K562 (cell line): Measurements from ENCODE around the gene SMAP2. TPM values are rescaled to one million over a fixed set of nuclear protein-coding genes. Genes with fewer than 3 reads are reported as not detected.

Source experiments
- ATF2 ChIP-seq: sonication (generic); formaldehyde crosslinking; IDR thresholded peaks from 2 replicates; pipeline ENCODE4 v1.8.1; 2022; ENCODE audit warnings: missing genetic modification reagents
- BCL6 ChIP-seq: fragments of 250-450 bp; sonication (Bioruptor Pico); IDR thresholded peaks from 2 replicates; pipeline ENCODE4 v1.4.0; 2020
- CBFA2T2 ChIP-seq: fragments of 450-650 bp; conservative IDR thresholded peaks from 2 replicates; pipeline ENCODE4 v1.6.1; 2017; ENCODE audit warnings: mild to moderate bottlenecking
- CREM ChIP-seq: IDR thresholded peaks from 2 replicates; pipeline ENCODE4 v1.6.1; 2014; ENCODE audit warnings: antibody characterized with exemption, low read depth
- ETV6 ChIP-seq, 3 experiments: fragments of 150-350 bp in 1 of 3; sonication (generic) in 1 of 3; formaldehyde crosslinking in 1 of 3; IDR thresholded peaks; 2 replicates each; pipeline versions ENCODE4 v1.6.1 to v1.8.0; 2014 to 2022; ENCODE audit warnings: borderline replicate concordance in 2 of 3, low read depth in 2 of 3, antibody characterized with exemption in 1 of 3, low read length in 1 of 3, mild to moderate bottlenecking in 1 of 3, missing genetic modification reagents in 1 of 3
- FOXP1 ChIP-seq: sonication (generic); formaldehyde crosslinking; IDR thresholded peaks from 2 replicates; pipeline ENCODE4 v1.8.0; 2022; ENCODE audit warnings: mild to moderate bottlenecking, missing genetic modification reagents
- HCFC1 ChIP-seq: IDR thresholded peaks from 2 replicates; pipeline ENCODE4 v1.6.1; 2012; ENCODE audit warnings: low read depth, low read length, improper control_type of control experiment
- HNRNPH1 ChIP-seq: fragments of 200-400 bp; formaldehyde crosslinking; optimal IDR thresholded peaks from 2 replicates; pipeline ENCODE3; 2017; ENCODE audit warnings: low read depth, mild to moderate bottlenecking, low read length, moderate library complexity
- MBD2 ChIP-seq: sonication (generic); IDR thresholded peaks from 2 replicates; pipeline ENCODE4 v1.6.1; 2016; ENCODE audit warnings: low read depth, borderline replicate concordance
- MYNN ChIP-seq, 2 experiments: sonication (generic); formaldehyde crosslinking in 1 of 2; IDR thresholded peaks; 2 replicates each; pipeline versions ENCODE4 v1.5.0 to v1.6.1; 2016 to 2020; ENCODE audit warnings: antibody characterized with exemption in 1 of 2, missing genetic modification reagents in 1 of 2
- NCOR1 ChIP-seq: fragments of 450-650 bp; IDR thresholded peaks from 2 replicates; pipeline ENCODE4 v1.6.1; 2016; ENCODE audit warnings: mild to moderate bottlenecking, moderate library complexity
- RBM25 ChIP-seq: fragments of 200-400 bp; formaldehyde crosslinking; IDR thresholded peaks from 2 replicates; pipeline ENCODE4 v1.6.1; 2018; ENCODE audit warnings: low read length, low read depth, moderate library complexity; ENCODE audit not compliant: severe bottlenecking
- RCOR1 ChIP-seq, 2 experiments: IDR thresholded peaks; 2 replicates each; pipeline ENCODE4 v1.6.1; 2012; ENCODE audit warnings: low read depth in 2 of 2, low read length in 2 of 2, borderline replicate concordance in 1 of 2, improper control_type of control experiment in 1 of 2
- TAF7 ChIP-seq: fragments of 450-650 bp; IDR thresholded peaks from 2 replicates; pipeline ENCODE4 v1.6.1; 2016; ENCODE audit warnings: missing genetic modification characterization, missing compliant biosample characterization
- TCFL5 ChIP-seq: fragments of 250-450 bp; sonication (Bioruptor Pico); conservative IDR thresholded peaks from 2 replicates; pipeline ENCODE4 v1.6.1; 2021; ENCODE audit warnings: mild to moderate bottlenecking, moderate library complexity, matching md5 sums
- THRB ChIP-seq: fragments of 450-650 bp; formaldehyde crosslinking; conservative IDR thresholded peaks from 2 replicates; pipeline ENCODE4 v1.4.0; 2022; ENCODE audit warnings: mild to moderate bottlenecking, missing genetic modification characterization
- ZBTB7A ChIP-seq: IDR thresholded peaks from 2 replicates; pipeline ENCODE4 v1.6.1; 2011; ENCODE audit warnings: low read depth, mild to moderate bottlenecking, low read length, moderate library complexity, borderline replicate concordance; ENCODE audit not compliant: control insufficient read depth
- ZNF12 ChIP-seq: sonication (generic); formaldehyde crosslinking; IDR thresholded peaks from 2 replicates; pipeline ENCODE4 v1.4.0; 2020; ENCODE audit warnings: mild to moderate bottlenecking, missing genetic modification reagents
- ZNF444 ChIP-seq: fragments of 250-450 bp; sonication (Bioruptor Pico); IDR thresholded peaks from 2 replicates; pipeline ENCODE4 v1.4.0; 2020; ENCODE audit warnings: mild to moderate bottlenecking, moderate library complexity
- ZNF445 ChIP-seq: fragments of 250-450 bp; sonication (Bioruptor Pico); IDR thresholded peaks from 2 replicates; pipeline ENCODE4 v1.4.0; 2020; ENCODE audit warnings: low read depth, mild to moderate bottlenecking, moderate library complexity
- ZNF79 ChIP-seq: fragments of 250-450 bp; sonication (Bioruptor Pico); IDR thresholded peaks from 2 replicates; pipeline ENCODE4 v1.4.0; 2020; ENCODE audit warnings: low read depth, mild to moderate bottlenecking, moderate library complexity
- ZZZ3 ChIP-seq: fragments of 450-650 bp; IDR thresholded peaks from 2 replicates; pipeline ENCODE4 v1.6.1; 2016; ENCODE audit warnings: antibody characterized with exemption, mild to moderate bottlenecking, moderate library complexity
- polyA plus RNA-seq, 8 experiments: library from polyadenylated mRNA; depleted of rRNA in 4 of 8; stranded (reverse) in 5 of 8; unstranded in 3 of 8; fragments of >200 nt; fragmentation: Nextera tagmentation in 2 of 8; fragmentation: Illumina TruSeq in 1 of 8; extraction: Ambion mirVana in 2 of 8; extraction: Trizol in 1 of 8; gene quantifications; 2 replicates each; pipeline versions ENCODE4 v1.2.1 to v1.2.3, GENCODE V29; 2011 to 2014; ENCODE audit warnings: inconsistent platforms in 1 of 8, missing spikeins in 1 of 8
- total RNA-seq, 7 experiments: library from RNA; depleted of rRNA in 6 of 7; stranded (reverse); fragments of >200 nt in 6 of 7; fragmentation: Illumina TruSeq in 2 of 7; extraction: Trizol in 2 of 7; gene quantifications; 2 replicates each; pipeline versions ENCODE4 v1.2.1 to v1.2.3, GENCODE V29; 2011 to 2021; ENCODE audit warnings: low replicate concordance in 1 of 7
- TF ChIP-seq, protein P1 (sequence below): fragments of 450-650 bp; IDR thresholded peaks from 2 replicates; pipeline ENCODE4 v1.6.1; 2018; ENCODE audit not compliant: partially characterized antibody

SMAP2 gene
- total and polyA plus RNA-seq, 9 of the 15 experiments (the other 6 are each of a cell fraction or from before 2014, with no cell fraction given) = 38.7 to 212 (median 94.1) TPM

- TF ChIP-seq ETV6 (IDR thresholded peaks at IDR 0.05; ENCODE audit: borderline replicate concordance in 1 of 2, low read depth in 2 of 2, low read length in 1 of 2) = no peak
- TF ChIP-seq ETV6 (CRISPR knock-in tag; IDR thresholded peaks at IDR 0.05; ENCODE audit: borderline replicate concordance) = no peak
- peak in 1 of 2 experiments; percentile 82; a peak in 2 of 4 replicates for TF ChIP-seq RCOR1 (IDR thresholded peaks at IDR 0.05; ENCODE audit: borderline replicate concordance in 1 of 2, low read depth in 2 of 2, low read length in 2 of 2)
- TF ChIP-seq, protein P1, sequence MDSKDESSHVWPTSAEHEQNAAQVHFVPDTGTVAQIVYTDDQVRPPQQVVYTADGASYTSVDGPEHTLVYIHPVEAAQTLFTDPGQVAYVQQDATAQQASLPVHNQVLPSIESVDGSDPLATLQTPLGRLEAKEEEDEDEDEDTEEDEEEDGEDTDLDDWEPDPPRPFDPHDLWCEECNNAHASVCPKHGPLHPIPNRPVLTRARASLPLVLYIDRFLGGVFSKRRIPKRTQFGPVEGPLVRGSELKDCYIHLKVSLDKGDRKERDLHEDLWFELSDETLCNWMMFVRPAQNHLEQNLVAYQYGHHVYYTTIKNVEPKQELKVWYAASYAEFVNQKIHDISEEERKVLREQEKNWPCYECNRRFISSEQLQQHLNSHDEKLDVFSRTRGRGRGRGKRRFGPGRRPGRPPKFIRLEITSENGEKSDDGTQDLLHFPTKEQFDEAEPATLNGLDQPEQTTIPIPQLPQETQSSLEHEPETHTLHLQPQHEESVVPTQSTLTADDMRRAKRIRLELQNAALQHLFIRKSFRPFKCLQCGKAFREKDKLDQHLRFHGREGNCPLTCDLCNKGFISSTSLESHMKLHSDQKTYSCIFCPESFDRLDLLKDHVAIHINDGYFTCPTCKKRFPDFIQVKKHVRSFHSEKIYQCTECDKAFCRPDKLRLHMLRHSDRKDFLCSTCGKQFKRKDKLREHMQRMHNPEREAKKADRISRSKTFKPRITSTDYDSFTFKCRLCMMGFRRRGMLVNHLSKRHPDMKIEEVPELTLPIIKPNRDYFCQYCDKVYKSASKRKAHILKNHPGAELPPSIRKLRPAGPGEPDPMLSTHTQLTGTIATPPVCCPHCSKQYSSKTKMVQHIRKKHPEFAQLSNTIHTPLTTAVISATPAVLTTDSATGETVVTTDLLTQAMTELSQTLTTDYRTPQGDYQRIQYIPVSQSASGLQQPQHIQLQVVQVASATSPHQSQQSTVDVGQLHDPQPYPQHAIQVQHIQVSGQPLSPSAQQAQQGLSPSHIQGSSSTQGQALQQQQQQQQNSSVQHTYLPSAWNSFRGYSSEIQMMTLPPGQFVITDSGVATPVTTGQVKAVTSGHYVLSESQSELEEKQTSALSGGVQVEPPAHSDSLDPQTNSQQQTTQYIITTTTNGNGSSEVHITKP = no peak
- TF ChIP-seq CREM = peak; percentile 70
- no peak for TF ChIP-seq HCFC1
- TF ChIP-seq TAF7 (tag) = no peak
- no peak for TF ChIP-seq BCL6 (CRISPR knock-in tag)
- TF ChIP-seq ZBTB7A = peak; percentile 21; the same call in 1 of the 2 replicates
- no peak for TF ChIP-seq ZZZ3
- no peak for TF ChIP-seq THRB (CRISPR knock-in tag)
- peak; percentile 98 for TF ChIP-seq MYNN (IDR thresholded peaks at IDR 0.05)
- peak; percentile 24; the same call in 1 of the 2 replicates for TF ChIP-seq MYNN (CRISPR knock-in tag; IDR thresholded peaks at IDR 0.05)
- no peak for TF ChIP-seq CBFA2T2
- TF ChIP-seq TCFL5 (CRISPR knock-in tag) = no peak
- TF ChIP-seq ZNF12 (CRISPR knock-in tag) = no peak
- TF ChIP-seq NCOR1 = no peak
- no peak for TF ChIP-seq ZNF444 (CRISPR knock-in tag)
- no peak for TF ChIP-seq ZNF79
- TF ChIP-seq FOXP1 (CRISPR knock-in tag) = no peak
- TF ChIP-seq RBM25 = peak; percentile 7
- no peak for TF ChIP-seq HNRNPH1
- no peak for TF ChIP-seq MBD2
- TF ChIP-seq ZNF445 (CRISPR knock-in tag) = no peak
- no peak for TF ChIP-seq ATF2 (CRISPR knock-in tag)
These were observed 34.6 kb upstream of the SMAP2 start (continued) for GRCh38 chr1:40338745-40339419.
